Upper lobe of right lung (tissue), 1 donor: ENCODE data around the gene HTR1B. TPM values are rescaled to one million over a fixed set of nuclear protein-coding genes. Genes with fewer than 3 reads are reported as not detected.

Source experiments
- ATAC-seq: fragments of 200-7000 bp; cut with Tn5 transposase; one replicate; pipeline ENCODE4 v1.9.1; 2020; ENCODE audit warnings: mild to moderate bottlenecking, moderate library complexity
- DNase-seq: peaks from one replicate; pipeline ENCODE4 v3.0.0-alpha.2; 2020
- H3K27ac ChIP-seq: fragments of 200-600 bp; one replicate; pipeline ENCODE4 v1.8.0; 2022
- H3K27me3 ChIP-seq: fragments of 200-600 bp; one replicate; pipeline ENCODE4 v1.8.0; 2022; ENCODE audit warnings: mild to moderate bottlenecking
- H3K36me3 ChIP-seq: fragments of 200-600 bp; one replicate; pipeline ENCODE4 v1.8.0; 2022
- H3K4me1 ChIP-seq: fragments of 200-600 bp; one replicate; pipeline ENCODE4 v1.8.0; 2022
- H3K4me3 ChIP-seq: fragments of 200-600 bp; one replicate; pipeline ENCODE4 v1.8.0; 2022; ENCODE audit warnings: mild to moderate bottlenecking
- H3K9me3 ChIP-seq: fragments of 200-600 bp; one replicate; pipeline ENCODE4 v1.8.0; 2022
- intact Hi-C: fragments of 100-400 bp; cut with DNase I; formaldehyde crosslinking; loops from one replicate; pipeline ENCODE4 v1.11.0; 2022
- long read RNA-seq: library from polyadenylated mRNA; unstranded; transcript quantifications from one replicate; pipeline ENCODE4 v2.0.0, GENCODE V29; 2021
- total RNA-seq: library from RNA; stranded (reverse); fragmentation: NEBNext Ultra II Directional; extraction: Animal tissue kit (Norgen Biotek cat#: 25700); gene quantifications from one replicate; pipeline ENCODE4 v1.2.1, GENCODE V29; 2021
- TF ChIP-seq, protein P1 (sequence below): fragments of 200-600 bp; IDR thresholded peaks from one replicate; pipeline ENCODE4 v1.8.0; 2022; ENCODE audit warnings: antibody characterized with exemption
- donor health status: DM: no; HTN: yes; CAD: no; lungs with severe emphysema.

HTR1B gene
- 0.84 TPM for total RNA-seq
- long read RNA-seq, result 0 reads

- peak within 1 kb of the TSS; percentile 32 for H3K4me3 ChIP-seq
- H3K4me1 ChIP-seq, result peaks cover 13% of the 10 kb centered on the region
- H3K9me3 ChIP-seq, result no peaks in the 10 kb centered on the region
- H3K27me3 ChIP-seq, result peaks cover 57% of the 10 kb centered on the region
- DNase-seq, result peak; percentile 55
- no peaks in the 10 kb centered on the region for H3K36me3 ChIP-seq
- TF ChIP-seq, protein P1, sequence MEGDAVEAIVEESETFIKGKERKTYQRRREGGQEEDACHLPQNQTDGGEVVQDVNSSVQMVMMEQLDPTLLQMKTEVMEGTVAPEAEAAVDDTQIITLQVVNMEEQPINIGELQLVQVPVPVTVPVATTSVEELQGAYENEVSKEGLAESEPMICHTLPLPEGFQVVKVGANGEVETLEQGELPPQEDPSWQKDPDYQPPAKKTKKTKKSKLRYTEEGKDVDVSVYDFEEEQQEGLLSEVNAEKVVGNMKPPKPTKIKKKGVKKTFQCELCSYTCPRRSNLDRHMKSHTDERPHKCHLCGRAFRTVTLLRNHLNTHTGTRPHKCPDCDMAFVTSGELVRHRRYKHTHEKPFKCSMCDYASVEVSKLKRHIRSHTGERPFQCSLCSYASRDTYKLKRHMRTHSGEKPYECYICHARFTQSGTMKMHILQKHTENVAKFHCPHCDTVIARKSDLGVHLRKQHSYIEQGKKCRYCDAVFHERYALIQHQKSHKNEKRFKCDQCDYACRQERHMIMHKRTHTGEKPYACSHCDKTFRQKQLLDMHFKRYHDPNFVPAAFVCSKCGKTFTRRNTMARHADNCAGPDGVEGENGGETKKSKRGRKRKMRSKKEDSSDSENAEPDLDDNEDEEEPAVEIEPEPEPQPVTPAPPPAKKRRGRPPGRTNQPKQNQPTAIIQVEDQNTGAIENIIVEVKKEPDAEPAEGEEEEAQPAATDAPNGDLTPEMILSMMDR, result no peak
- no peak within 1 kb of the TSS for H3K27ac ChIP-seq
- intact Hi-C loops, result no loop called here
- no peak for ATAC-seq
Measured at GRCh38 chr6:77463308-77463860, at the start of gene HTR1B. HTR1B (minus strand) TSS chr6:77463491; CDS start chr6:77463403, 88 bp downstream.

- Histone ChIP-seq H3K27me3 (no peaks in the 10 kb centered on the region), H3K27ac (no peak overlapping the region), H3K4me3 (no peak overlapping the region), H3K9me3 (peaks cover 4% of the 10 kb centered on the region), H3K36me3 (no peaks in the 10 kb centered on the region), H3K4me1 (no peaks in the 10 kb centered on the region)
- intact Hi-C loops, result no loop called here
- ATAC-seq (no peak), DNase-seq (no peak)
- TF ChIP-seq, protein P1, result no peak
Measured at GRCh38 chr6:77512554-77512953, 49.3 kb upstream of the HTR1B start.

- Histone ChIP-seq H3K36me3 (no peaks in the 10 kb centered on the region), H3K4me1 (no peaks in the 10 kb centered on the region), H3K27me3 (no peaks in the 10 kb centered on the region), H3K9me3 (no peaks in the 10 kb centered on the region), H3K27ac (no peak overlapping the region), H3K4me3 (no peak overlapping the region)
- ATAC-seq (no peak), DNase-seq (no peak)
- TF ChIP-seq, protein P1, result no peak
- intact Hi-C loops, result no loop called here
Measured at GRCh38 chr6:77511860-77512259, 48.6 kb upstream of the HTR1B start.

- no peak overlapping the region for H3K4me3 ChIP-seq
- DNase-seq, result no peak
Measured at GRCh38 chr6:77502981-77503380, 39.7 kb upstream of the HTR1B start.

GRCh38 chr6:77492530-77492929, 29.2 kb upstream of the HTR1B start:
- DNase-seq, result no peak
- no peaks in the 10 kb centered on the region for H3K36me3 ChIP-seq
- TF ChIP-seq, protein P1, result no peak
- no peaks in the 10 kb centered on the region for H3K27me3 ChIP-seq
- H3K9me3 ChIP-seq, result no peaks in the 10 kb centered on the region
- H3K27ac ChIP-seq, result no peak overlapping the region
- intact Hi-C loops, result no loop called here
- no peak for ATAC-seq
- H3K4me3 ChIP-seq, result no peak overlapping the region
- no peaks in the 10 kb centered on the region for H3K4me1 ChIP-seq

More at GRCh38 chr6:77502981-77503380, 39.7 kb upstream of the HTR1B start:
- no peaks in the 10 kb centered on the region for H3K27me3 ChIP-seq
- ATAC-seq, result no peak
- no peak overlapping the region for H3K27ac ChIP-seq
- intact Hi-C loops, result no loop called here
- no peaks in the 10 kb centered on the region for H3K4me1 ChIP-seq
- TF ChIP-seq, protein P1, result no peak
- H3K36me3 ChIP-seq, result no peaks in the 10 kb centered on the region
- no peaks in the 10 kb centered on the region for H3K9me3 ChIP-seq
